Choroid plexus epithelial cell (primary cell): ENCODE data around the gene RAD51B.

Source experiments
- DNase-seq: peaks from one replicate; pipeline ENCODE4 v3.0.0-alpha.2; 2010; ENCODE audit warnings: low read depth
- H3K4me3 ChIP-seq: 2 replicates; pipeline ENCODE4 v1.5.1; 2011; ENCODE audit warnings: low read depth, mild to moderate bottlenecking, control low read depth, low read length, moderate library complexity
- CTCF ChIP-seq: conservative IDR thresholded peaks from 2 replicates; pipeline ENCODE4 v1.5.1; 2011; ENCODE audit warnings: low read depth, mild to moderate bottlenecking, control low read depth, inconsistent platforms, low read length, moderate library complexity

RAD51B gene

GRCh38 chr14:68394118-68394763 is 574.7 kb downstream of the RAD51B start:
- no peak overlapping the region for H3K4me3 ChIP-seq
- TF ChIP-seq CTCF, result no peak
- DNase-seq, result peak; percentile 27

- DNase-seq, result no peak
- no peak overlapping the region for H3K4me3 ChIP-seq
- no peak for TF ChIP-seq CTCF
These were observed 575.2 kb downstream of the RAD51B start for GRCh38 chr14:68394764-68395143.

GRCh38 chr14:68395604-68396003 is 576.0 kb downstream of the RAD51B start:
- no peak for TF ChIP-seq CTCF
- H3K4me3 ChIP-seq, result no peak overlapping the region
- DNase-seq, result peak; percentile 43

GRCh38 chr14:68396461-68396860 is 576.9 kb downstream of the RAD51B start:
- H3K4me3 ChIP-seq, result no peak overlapping the region
- DNase-seq, result no peak
- no peak for TF ChIP-seq CTCF

- H3K4me3 ChIP-seq, result no peak overlapping the region
- no peak for DNase-seq
- no peak for TF ChIP-seq CTCF
These were observed 577.8 kb downstream of the RAD51B start for GRCh38 chr14:68397371-68397811.

DNA sequence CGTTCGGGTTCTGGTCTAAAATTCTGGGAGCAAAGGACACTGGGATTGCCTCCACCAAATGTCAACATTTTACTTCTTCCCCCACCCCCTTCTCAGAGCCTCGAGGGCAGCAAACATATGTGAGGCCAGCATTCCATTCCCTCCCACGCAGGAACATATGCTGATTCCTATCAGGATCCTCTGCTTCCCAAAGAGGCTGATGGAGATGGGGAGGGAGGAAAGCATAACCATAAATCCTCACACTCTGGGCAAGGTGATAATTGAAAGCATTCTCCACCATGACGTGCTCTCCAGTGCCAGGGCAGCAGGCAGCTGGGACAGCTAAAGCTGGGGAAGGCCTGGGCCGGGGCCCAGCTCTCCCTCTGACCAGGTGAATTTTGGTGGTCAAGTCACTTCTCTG is 578.2 kb downstream of the RAD51B start:
- TF ChIP-seq CTCF, result no peak
- H3K4me3 ChIP-seq, result no peak overlapping the region
- peak; percentile 39 for DNase-seq

DNA sequence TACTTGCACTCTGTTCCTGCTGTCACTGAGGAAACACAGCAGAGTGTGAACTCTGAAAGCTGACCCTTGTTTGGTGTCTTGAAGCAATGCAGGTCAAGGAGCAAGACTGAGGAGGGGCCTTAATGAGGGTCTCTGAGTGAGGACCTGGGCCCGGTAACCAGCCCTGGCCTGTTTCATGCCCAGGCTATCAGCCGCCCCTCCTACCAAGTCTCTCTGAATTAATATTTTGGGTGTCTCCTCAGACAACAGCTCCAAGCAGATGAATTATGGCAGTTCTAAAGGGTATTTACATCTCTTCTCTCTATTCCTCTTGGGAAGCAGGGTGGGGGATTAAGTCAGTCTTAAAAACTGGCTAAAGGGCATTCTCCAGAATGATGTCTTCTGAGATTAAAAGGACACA is 578.8 kb downstream of the RAD51B start:
- no peak for DNase-seq
- H3K4me3 ChIP-seq, result no peak overlapping the region
- no peak for TF ChIP-seq CTCF
